GM19238 (cell line): ENCODE data around the gene TRIM24.
"Not testable (repeated sequence)": the region's sequence is repeated elsewhere in the genome, so short reads cannot be mapped to it uniquely, and the experiment has no call there.

Source experiments
- DNase-seq: peaks from one replicate; pipeline ENCODE4 v3.0.0; 2011; ENCODE audit warnings: low spot score; ENCODE audit not compliant: insufficient read length

Gene TRIM24

GRCh38 chr7:138493535-138493934 is 33.5 kb downstream of the TRIM24 start:
- no peak for DNase-seq

GRCh38 chr7:138495485-138495884 is 35.4 kb downstream of the TRIM24 start:
- DNase-seq: no peak

- no peak for DNase-seq
Measured at GRCh38 chr7:138499340-138499739, 39.3 kb downstream of the TRIM24 start.

- DNase-seq: not testable (repeated sequence)
Measured at GRCh38 chr7:138500303-138500702, 40.2 kb downstream of the TRIM24 start.

GRCh38 chr7:138500892-138501291 is 40.8 kb downstream of the TRIM24 start:
- DNase-seq: no peak

GRCh38 chr7:138502023-138502767 is 42.1 kb downstream of the TRIM24 start:
- DNase-seq: no peak

DNA sequence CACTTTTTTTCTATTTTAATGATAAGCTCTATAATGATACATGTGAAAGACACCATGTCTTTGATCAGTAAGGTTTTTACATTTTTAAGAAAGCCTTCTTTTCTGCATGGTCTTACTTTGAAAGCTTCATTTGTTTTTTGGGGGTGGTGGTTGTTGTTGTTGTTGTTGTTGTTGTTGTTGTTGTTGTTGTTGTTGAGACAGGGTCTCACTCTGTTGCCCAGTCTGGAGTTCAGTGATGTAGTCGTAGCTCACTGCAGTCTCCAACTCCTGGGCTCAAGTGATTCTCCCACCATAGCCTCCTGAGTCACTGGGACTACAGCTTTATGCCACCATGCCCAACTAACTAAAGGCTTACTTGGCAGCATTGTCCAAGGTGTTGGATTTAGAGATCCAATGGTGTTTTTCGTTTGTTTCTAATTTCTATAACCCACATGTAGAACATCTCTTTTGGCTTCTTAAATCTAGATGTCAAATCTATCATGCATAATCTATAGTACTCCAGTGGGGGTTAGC is 45.4 kb downstream of the TRIM24 start:
- no peak for DNase-seq

DNA sequence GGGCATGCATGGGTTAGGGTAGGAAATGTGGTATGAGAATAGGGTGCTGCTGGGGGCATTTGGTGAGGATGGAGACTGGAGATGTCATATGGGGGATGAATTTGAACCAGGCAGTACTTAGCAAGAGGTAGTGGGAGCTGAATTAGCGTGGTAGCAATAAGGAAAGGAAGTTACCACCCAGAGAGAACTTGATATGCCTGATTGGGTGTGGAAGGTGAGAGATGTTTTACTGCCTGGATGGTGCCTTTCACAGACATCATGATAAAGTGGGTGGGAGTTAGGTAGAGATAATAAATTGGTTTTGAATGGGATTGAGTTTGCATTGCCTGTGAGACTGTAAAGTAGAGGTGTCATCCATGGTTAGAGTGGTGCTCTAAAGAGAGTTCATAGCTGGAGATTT is 46.7 kb downstream of the TRIM24 start:
- DNase-seq: no peak

- DNase-seq: no peak
Measured at GRCh38 chr7:138510003-138510402, 49.9 kb downstream of the TRIM24 start.

GRCh38 chr7:138512092-138512858 is 52.2 kb downstream of the TRIM24 start:
- DNase-seq: no peak

GRCh38 chr7:138512885-138513284 is 52.8 kb downstream of the TRIM24 start:
- DNase-seq: no peak

DNA sequence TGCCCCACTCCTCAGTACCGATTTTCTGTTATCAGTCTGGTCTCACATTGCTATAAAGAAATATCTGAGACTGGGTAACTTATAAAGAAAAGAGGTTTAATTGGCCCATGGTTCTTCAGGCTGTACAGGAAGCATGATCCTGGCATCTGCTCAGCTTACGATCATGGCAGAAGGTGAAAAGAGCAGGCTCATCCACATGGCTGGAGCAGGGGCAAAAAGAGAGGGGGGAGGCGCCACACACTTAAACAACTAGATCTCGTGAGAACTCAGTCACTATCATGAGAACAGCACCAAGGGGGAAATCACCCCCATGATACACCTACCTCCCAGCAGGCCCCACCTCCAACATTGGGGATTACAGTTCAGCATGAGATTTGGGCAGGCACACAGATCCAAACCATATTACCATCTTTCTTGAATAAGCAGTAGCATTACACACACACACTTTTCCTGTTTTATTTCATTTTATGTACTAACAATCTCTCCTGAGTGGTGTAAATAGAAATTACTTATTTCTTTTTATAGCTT is 53.3 kb downstream of the TRIM24 start:
- DNase-seq: no peak

DNA sequence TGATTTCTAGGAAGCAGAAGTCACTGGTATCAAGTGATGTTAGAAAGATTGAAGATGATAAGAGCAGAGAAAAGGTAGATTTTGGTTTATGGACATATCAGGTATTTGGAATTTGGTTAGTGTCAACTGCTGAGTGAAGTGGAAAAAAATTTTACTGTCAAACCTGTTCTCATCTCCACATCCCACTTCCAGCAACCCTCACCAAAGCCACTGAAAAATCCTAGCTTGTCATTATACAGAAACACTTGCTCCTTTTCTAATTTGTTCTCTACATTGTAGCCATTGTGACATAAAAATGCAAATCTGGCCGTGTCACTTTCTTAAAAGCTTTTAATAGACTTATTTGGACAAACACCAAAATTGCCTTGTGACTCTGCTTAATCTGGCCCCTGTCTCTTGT is 54.0 kb downstream of the TRIM24 start:
- no peak for DNase-seq

DNA sequence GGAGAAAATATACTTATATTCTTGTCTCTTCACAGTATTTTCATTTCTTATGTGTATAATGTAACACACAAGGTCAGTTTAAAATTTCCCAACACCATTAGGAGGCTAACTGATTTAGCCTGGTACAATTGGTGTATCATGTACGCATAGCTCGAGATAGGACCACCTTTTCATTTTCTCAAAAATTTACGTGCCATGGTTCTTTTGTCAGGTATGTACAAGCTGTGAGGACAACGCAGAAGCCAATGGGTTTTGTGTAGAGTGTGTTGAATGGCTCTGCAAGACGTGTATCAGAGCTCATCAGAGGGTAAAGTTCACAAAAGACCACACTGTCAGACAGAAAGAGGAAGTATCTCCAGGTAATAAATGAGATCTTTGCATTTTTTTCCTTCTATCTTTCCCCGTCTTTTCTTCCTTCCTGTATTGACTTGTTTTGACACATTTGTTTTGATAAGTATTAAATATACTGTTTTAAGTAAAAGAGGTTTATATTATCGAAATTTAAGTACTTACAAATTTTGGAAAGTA is 55.0 kb downstream of the TRIM24 start:
- DNase-seq: peak; percentile 9

GRCh38 chr7:138519061-138519798 is 59.2 kb downstream of the TRIM24 start:
- no peak for DNase-seq

DNA sequence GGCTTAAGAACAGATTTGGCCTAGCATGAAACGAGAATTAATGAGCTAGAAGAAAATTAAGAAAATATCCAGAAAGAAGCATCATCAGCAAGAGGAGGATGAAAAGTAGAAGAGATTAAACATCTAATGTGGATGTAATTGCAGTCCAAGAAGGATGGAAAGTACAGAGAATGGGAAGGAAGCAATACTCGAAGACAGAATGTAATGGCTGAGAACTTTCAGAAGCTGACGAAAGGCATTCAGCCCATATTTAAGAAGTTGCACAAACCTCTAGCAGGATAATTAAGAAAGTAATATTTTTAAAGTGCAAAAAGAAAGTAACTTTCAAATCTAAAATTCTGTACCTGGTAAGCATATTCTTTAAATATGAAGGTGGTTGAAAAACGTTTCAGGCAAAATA is 60.7 kb downstream of the TRIM24 start:
- DNase-seq: no peak

DNA sequence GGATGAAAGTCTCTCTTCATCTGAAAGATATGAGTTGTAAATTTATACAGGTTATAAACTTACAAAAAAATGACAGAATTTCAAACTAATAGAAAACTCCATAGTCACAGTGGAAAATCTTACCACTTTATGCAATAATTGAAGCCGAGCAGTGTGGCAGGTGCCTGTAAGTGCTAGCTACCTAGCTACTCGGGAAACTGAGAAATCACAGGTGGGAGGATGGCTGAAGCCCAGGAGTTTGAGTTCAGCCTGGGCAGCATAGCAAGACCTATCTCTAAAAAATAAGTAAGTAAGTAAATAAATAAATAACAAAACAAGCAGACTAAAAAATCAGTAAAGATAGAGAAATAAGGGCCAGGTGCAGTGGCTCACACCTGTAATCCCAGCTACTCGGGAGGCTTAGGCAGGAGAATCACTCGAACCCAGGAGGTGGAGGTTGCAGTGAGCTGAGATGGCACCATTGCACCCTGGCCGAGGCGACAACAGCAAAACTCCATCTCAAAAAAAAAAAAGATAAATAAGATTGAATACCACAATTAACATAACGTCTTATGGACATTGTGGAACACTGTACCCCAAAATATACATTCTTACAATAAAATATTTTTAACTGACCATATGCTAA is 61.9 kb downstream of the TRIM24 start:
- no peak for DNase-seq

DNA sequence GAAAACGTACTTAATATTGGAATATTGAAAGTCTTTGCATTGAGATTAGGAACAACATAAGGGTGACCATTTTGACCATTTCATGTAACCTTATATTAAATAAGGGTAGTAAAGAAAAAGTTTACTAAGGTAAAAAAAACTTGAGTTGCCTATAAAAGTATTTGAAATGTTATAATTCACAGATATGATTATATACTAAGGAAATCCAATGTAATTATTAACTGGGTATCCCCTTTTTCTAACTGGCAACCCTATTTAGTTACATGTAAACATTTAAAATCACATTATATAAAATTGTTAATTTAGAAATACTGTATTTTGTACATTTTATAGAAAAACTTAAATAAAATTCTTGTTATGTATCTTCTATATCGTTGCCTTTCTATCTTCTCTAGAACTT is 64.2 kb downstream of the TRIM24 start:
- DNase-seq: no peak

GRCh38 chr7:138525757-138526156 is 65.7 kb downstream of the TRIM24 start:
- no peak for DNase-seq

- no peak for DNase-seq
Measured at GRCh38 chr7:138527746-138528223, 67.7 kb downstream of the TRIM24 start.

DNA sequence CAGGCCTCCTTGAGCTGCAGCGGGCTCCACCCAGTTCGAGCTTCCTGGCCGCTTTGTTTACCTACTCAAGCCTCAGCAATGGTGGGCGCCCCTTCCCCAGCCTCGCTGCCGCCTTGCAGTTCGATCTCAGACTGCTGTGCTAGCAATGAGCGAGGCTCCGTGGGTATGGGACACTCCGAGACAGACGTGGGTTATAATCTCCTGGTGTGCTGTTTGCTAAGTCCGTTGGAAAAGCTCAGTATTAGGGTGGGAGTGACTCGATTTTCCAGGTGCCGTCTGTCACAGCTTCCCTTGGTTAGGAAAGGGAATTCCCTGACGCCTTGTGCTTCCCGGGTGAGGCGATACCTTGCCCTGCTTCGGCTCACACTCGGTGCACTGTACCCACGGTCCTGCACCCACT is 76.8 kb downstream of the TRIM24 start:
- not testable (repeated sequence) for DNase-seq
